SKM-1 (cell line): ENCODE results near the gene GNG14.
A peak's percentile ranks its signal among the peaks of the same experiment; 100 is the strongest.
"Not testable (repeated sequence)": the region's sequence is repeated elsewhere in the genome, so short reads cannot be mapped to it uniquely, and the experiment has no call there.

Source experiments
- DNase-seq: peaks from one replicate; lab custom pipeline; 2025; ENCODE audit not compliant: unreplicated experiment; lab: John Stamatoyannopoulos, UW

GNG14 gene

GRCh38 chr19:12695096-12695495 is 7.3 kb downstream of the GNG14 start:
- no peak for DNase-seq

GRCh38 chr19:12695514-12695913 is 7.7 kb downstream of the GNG14 start:
- no peak for DNase-seq

- no peak for DNase-seq
These were observed 8.2 kb downstream of the GNG14 start for GRCh38 chr19:12695997-12696365.

- DNase-seq = peak; percentile 69
These were observed 8.9 kb downstream of the GNG14 start, which contains the start of gene FBXW9 for GRCh38 chr19:12696366-12697335. TSS of gene FBXW9 (minus strand) at chr19:12696631. CDS start at chr19:12696581, 50 bp downstream.

- DNase-seq = not testable (repeated sequence)
These were observed 9.6 kb downstream of the GNG14 start for GRCh38 chr19:12697425-12697824.

GRCh38 chr19:12698138-12698537 is 10.3 kb downstream of the GNG14 start:
- DNase-seq = no peak

GRCh38 chr19:12701596-12702282 is 13.9 kb downstream of the GNG14 start:
- DNase-seq = no peak

- no peak for DNase-seq
These were observed 15.2 kb downstream of the GNG14 start for GRCh38 chr19:12703046-12703445.

GRCh38 chr19:12705169-12705568 is 17.4 kb downstream of the GNG14 start:
- no peak for DNase-seq

- no peak for DNase-seq
These were observed 18.0 kb downstream of the GNG14 start for GRCh38 chr19:12705654-12706331.

- no peak for DNase-seq
These were observed 18.5 kb downstream of the GNG14 start for GRCh38 chr19:12706332-12706718.

GRCh38 chr19:12708641-12709040 is 20.8 kb downstream of the GNG14 start:
- DNase-seq = no peak

GRCh38 chr19:12711187-12711586 is 23.4 kb downstream of the GNG14 start:
- no peak for DNase-seq

- not testable (repeated sequence) for DNase-seq
These were observed 24.3 kb downstream of the GNG14 start for GRCh38 chr19:12712077-12712476.

- not testable (repeated sequence) for DNase-seq
These were observed 25.5 kb downstream of the GNG14 start for GRCh38 chr19:12713304-12713703.

- DNase-seq = no peak
These were observed 27.3 kb downstream of the GNG14 start for GRCh38 chr19:12715102-12715501.

- DNase-seq = no peak
These were observed 28.1 kb downstream of the GNG14 start for GRCh38 chr19:12715929-12716328.

- DNase-seq = no peak
These were observed 32.5 kb downstream of the GNG14 start for GRCh38 chr19:12720296-12720695.

GRCh38 chr19:12720851-12721655 is 33.3 kb downstream of the GNG14 start:
- no peak for DNase-seq

- no peak for DNase-seq
These were observed 34.1 kb downstream of the GNG14 start for GRCh38 chr19:12721656-12722565.
